HG03457 (cell line): ENCODE data around the gene SLC16A5.
A peak's percentile ranks its signal among the peaks of the same experiment; 100 is the strongest.
"Not testable (repeated sequence)": the region's sequence is repeated elsewhere in the genome, so short reads cannot be mapped to it uniquely, and the experiment has no call there.

Experiments
- ATAC-seq: cut with Tn5 transposase; IDR thresholded peaks from one replicate; pipeline ENCODE4 v1.9.1; 2021; ENCODE audit warnings: moderate number of reproducible peaks; ENCODE audit not compliant: unreplicated experiment

The SLC16A5 gene

DNA sequence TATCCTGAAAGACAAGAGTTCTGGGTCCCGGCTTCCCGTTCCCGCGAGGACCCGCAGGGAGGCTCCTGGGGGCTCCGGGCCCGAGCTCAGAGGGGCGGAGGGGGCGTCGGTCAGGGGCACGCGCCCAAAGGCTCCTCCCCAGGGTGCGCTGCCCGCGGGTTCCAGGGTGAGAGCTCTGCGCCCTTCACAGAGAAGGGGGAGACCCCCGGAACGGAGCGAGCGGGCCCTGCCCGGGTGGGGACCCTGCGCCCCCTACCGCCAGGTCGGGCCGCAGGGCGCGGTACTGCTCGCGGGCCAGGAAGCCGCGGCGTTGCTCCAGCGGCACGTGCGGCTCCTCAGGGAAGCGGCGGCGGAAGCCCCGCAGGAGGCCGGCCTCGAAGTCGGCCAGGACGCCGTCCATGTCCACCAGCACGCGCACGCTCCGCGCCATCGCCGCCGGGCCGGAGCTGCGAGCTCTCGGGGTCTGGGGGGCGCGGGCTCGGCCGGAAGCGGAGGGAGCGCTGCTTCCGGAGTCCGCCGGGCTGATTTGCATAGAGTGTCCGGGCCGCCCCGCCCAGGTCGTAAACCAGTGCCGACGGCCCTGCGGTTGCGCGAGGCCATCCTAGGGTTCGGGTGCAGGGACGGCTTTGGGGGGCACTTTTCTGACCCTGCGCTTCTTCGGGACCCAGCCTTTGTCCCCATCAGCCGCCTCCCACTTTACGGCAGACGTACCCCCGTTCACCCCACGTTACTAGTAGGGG lies 43.7 kb downstream of the SLC16A5 start, which contains the start of gene NT5C:
Gene NT5C, minus strand, starts transcription at position 465 of the 740 bp plus-strand sequence. Its CDS starts 35 bp downstream, at position 430.
- ATAC-seq: peak; percentile 48

DNA sequence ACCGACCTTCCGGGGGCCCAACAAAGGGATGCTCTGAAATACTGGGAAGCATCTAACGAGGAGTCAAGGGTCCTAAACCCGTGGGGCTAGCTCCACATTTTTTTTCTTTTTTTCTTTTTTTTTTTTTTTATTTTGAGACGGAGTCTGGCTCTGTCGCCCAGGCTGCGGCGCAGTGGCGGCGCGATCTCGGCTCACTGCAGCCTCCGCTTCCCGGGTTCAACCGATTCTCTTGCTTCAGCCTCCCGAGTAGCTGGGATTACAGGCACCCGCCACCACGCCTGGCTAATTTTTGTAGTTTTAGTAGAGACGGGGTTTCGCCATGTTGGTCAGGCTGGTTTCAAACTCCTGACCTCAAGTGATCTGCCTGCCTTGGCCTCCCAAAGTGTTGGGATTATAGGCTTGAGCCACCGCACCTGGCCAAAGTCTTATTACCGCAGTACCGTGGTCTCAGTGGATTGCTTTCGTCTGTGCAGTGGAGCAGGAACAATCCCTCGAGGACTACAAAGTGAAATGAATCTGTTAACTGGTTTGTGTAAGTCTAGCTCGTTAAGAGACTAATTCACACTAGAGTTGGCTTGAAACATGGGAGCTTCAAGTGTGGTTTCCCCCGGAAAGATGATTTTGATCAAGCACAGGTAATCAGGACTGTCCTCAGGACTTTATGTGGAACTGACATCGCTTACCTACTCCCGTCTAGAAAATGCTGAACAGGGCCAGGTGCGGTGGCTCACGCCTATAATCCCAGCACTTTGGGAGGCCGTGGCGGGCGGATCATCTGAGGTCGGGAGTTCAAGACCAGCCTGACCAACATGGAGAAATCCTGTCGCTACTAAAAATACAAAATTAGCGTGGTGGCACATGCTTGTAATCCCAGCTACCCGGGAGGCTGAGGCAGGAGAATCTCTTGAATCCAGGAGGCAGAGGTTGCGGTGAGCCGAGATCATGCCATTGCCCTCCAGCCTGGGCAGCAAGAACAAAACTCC lies 44.6 kb downstream of the SLC16A5 start:
- ATAC-seq: not testable (repeated sequence)

DNA sequence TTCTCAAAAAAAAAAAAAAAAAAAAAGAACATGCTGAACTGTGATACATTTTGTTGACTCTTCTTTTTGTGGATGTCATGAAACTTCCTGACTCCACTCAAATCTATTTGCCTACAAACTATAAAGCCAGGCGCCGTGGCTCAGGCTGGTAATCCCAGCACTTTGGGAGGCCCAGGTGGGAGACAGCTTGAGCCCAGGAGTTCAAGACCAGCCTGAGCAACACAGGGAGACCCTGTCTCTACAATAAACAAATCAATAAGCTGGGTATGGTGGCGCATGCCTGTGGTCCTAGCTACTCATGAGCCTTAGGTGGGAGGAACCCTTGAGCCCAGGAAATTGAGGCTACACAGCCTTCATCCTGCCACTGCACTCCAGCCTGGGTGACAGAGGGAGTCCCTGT lies 45.2 kb downstream of the SLC16A5 start:
- ATAC-seq: no peak

DNA sequence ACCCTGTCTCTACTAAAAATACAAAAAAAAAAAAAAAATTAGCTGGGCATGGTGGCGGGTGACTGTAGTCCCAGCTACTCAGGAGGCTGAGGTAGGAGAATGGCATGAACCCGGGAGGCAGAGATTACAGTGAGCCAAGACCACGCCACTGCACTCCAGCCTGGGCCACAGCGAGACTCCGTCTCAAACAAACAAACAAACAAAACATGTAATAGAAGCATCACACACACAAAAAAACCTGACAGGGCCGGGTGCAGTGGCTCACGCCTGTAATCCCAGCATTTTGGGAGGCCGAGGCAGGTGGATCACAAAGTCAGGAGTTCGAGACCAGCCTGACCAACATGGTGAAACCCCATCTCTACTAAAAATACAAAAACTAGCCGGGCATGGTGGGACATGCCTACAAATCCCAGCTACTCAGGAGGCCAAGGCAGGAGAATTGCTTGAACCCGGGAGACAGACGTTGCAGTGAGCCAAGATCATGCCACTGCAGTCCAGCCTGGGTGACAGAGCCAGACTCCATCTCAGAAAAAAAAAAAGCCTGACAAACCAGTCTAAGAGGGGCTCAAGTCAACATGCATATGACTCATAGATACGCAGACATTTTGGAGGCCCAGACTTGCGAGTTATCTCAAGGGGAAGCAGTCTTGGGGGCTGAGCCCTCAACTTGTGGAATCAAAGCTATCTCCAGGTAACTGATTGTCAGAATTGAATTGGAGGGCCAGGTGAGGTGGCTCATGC lies 46.0 kb downstream of the SLC16A5 start:
- not testable (repeated sequence) for ATAC-seq

DNA sequence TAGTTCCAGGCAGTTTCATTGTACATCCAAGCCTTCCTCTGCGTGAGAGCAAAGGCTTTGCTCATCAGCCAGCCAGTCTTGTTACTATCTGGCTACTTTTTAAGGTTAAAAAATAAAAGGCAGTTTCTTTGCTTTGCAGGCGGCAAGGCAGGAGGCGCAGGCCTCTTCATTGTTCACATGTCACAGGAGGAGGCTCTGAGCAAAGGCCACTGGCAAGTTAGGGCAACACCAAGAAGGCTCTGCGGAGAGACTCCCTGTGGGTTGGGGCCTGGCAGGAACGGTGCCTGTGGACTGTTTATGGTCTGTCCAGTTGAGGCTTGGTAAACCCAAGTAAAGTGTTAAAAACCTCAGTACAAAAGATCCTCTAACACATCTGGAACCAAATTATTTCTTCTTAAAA lies 47.7 kb downstream of the SLC16A5 start:
- no peak for ATAC-seq

DNA sequence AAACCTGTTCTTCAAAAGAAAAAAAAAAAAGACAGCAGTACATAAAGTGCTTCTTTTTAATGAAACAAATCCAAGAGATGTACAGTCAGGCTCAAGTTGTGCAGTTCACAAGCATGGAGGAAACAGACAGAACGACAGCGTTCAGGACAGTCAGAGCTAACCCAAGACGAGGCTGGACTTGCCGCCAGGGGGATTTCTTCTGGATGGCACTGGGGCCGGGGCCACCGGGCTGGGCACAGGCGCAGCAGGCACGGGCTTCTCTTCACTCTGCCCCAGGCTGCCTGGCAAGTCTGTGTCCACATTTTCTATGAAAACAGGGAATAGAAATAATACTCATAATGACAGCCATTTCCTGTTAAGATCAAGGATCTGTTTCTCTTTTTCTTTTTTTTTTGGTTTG lies 48.2 kb downstream of the SLC16A5 start:
- ATAC-seq: no peak

DNA sequence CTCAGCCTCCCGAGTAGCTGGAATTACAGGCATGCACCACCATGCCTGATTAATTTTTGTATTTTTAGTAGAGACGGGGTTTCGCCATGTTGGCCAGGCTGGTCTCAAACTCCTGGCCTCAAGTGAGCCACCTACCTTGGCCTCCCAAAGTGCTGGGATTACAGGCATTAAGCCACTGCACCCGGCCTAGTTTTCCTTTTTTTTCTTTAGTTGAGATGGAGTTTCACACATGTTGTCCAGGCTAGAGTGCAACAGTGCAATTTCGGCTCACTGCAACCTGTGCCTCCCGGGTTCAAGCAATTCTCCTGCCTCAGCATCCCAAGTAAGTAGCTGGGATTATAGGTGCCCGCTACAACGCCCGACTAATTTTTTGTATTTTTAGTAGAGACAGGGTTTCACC lies 50.0 kb downstream of the SLC16A5 start:
- not testable (repeated sequence) for ATAC-seq

DNA sequence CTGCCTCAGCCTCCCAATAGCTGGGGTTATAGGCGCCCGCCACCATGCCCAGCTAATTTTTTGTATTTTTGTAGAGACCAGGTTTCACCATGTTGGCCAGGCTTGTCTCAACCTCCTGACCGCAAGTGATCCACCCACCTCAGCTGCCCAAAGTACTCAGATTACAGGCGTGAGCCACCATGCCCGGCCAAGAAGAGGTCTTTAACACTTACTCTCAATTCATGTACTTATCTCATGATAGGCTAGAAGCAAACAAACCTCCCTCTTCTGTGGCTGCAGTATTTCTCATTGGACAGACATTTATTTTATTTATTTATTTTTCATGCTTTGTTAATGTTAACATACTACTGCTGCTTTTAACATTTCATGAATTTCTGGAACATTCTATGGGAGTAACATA lies 50.8 kb downstream of the SLC16A5 start:
- ATAC-seq: no peak

DNA sequence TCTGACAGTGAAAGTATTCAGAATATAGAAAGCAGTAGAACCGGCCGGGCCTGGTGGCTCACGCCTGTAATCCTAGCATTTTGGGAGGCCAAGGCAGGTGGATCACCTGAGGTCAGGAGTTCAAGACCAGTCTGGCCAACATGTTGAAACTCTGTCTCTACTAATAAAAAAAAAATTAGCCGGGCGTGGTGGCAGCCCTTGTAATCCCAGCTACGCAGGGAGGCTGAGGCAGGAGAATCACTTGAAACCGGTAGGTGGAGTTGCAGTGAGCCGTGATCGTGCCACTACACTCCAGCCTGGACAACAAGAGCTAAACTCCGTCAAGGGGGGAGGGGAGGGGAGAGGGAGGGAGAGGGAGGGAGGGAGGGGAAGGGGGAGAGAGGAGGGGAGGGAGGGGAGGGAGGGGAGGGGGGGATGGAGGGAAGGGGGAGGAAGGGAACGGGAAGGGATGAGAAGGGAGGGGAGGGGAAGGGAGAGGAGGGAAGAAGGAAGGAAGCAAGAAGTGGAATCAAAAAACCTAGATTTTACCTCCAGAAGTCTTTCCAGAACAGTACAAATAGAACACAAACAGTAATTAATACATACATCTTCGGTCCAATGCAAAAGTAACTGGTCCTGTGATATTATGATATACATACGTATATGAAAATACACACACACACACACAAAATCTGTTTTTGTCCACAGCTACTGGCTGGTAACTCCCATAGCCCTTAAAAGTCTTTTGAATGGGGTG lies 54.6 kb downstream of the SLC16A5 start:
- ATAC-seq: no peak

DNA sequence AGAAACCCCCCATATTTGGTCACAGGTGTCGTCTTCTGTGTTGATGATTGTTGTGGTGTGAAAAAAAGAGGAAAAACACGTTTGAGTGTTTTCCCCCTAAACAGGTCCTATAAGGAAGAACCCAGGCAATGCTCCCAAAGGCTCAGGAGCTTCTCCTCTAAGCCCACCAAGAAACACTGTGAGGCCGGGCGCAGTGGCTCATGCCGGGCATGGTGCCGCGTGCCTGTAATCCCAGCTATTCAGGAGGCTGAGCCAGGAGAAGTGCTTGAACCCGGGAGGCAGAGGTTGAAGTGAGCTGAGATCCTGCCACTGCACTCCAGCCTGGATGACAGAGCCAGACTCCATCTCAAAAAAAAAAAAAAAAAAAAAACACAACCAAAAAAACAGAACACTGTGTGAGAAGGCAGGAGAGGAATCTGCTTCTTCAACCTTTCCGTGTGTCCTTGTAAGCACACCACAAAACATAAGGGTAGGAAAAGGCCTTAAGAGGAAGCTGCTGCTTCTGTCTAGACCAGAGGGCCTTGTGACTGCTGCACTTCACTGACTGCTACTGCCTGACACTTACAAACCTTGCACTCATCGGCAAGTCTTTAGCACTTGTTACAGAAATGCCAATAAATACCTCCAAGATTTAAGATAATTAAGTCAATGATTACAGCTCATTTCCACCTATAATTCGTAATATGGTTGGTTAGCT lies 57.2 kb downstream of the SLC16A5 start:
- ATAC-seq: no peak

DNA sequence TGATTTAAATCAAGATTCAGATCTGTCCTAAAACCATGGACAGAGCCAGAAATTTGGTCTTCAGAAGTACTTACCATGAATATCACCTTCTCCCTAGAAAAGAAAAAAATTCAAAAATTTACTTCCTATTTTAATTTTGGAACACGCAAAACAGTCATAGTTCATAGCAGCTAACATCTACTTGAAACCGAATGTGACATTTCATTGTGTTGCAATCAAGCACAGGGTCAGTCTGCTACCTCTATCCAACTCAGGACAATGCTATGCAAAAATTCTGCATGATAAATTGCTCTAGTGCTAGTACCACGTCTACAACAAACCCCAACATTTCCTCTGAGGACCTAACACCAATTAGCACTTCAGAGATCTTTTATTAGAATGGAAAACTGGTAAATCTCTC lies 58.8 kb downstream of the SLC16A5 start:
- ATAC-seq: no peak

DNA sequence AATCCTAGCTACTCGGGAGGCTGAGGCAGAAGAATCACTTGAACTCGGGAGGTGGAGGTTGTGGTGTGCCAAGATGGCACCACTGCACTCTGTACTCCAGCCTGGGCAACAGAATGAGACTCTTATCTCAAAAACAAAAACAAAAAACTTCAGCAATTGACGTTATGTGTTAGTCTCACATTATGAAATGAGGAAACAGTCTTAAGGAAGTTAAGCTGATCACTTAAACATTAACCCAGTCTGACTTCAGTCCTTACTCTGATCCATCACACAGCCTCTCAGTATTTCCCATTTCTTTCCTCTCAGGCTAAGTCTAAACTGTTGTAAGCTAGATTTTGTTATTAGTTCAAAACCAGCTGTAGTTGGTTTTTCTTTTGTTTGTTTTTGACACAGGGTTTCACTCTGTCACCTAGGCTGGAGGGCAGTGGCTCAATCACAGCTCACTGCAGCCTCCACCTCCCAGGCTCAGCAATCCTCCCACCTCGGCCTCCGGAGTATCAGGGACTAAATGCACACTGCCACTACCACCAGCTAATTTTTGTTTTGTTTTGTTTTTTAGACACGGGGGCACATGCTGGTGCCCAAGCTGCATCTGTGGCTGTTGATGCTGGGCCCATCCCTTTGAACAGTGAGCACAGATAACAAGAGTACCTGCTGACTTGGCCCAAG lies 60.3 kb downstream of the SLC16A5 start:
- no peak for ATAC-seq

DNA sequence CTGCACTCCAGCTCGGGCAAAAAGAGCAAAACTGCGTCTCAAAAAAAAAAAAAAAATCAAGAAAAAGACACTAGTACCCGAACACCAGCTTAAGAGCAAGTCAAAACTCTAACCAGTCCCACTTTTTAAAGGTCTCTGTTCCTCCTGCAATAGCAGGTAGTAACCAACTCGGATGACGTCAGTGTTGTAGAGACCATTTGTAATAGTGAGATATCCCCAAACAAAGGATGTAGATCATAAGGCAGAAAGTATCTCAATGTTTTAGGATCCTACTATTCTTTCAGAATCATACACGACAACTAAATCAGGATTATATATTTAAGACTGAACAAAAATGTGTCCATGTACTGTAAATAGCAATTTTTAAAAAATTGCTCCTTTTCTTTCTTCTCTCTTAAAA lies 64.2 kb downstream of the SLC16A5 start:
- no peak for ATAC-seq

DNA sequence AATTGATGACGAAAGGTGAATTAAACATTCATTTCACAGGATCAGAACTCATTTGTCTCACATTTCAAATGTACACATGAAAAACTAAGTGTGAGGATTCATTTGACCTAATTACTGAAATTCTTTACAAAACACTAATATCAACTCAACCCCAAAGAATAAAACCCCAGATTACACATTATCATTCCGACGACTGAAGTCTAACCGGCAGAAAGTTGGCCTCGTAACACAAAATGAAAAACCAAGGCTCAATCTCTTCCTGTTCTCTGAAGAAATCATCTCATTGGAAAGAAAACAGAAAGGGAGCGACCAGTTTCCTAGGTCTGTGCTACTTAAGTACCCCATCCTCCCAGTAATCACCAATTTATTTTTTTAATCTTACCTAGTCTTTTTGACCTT lies 64.8 kb downstream of the SLC16A5 start:
- ATAC-seq: no peak

DNA sequence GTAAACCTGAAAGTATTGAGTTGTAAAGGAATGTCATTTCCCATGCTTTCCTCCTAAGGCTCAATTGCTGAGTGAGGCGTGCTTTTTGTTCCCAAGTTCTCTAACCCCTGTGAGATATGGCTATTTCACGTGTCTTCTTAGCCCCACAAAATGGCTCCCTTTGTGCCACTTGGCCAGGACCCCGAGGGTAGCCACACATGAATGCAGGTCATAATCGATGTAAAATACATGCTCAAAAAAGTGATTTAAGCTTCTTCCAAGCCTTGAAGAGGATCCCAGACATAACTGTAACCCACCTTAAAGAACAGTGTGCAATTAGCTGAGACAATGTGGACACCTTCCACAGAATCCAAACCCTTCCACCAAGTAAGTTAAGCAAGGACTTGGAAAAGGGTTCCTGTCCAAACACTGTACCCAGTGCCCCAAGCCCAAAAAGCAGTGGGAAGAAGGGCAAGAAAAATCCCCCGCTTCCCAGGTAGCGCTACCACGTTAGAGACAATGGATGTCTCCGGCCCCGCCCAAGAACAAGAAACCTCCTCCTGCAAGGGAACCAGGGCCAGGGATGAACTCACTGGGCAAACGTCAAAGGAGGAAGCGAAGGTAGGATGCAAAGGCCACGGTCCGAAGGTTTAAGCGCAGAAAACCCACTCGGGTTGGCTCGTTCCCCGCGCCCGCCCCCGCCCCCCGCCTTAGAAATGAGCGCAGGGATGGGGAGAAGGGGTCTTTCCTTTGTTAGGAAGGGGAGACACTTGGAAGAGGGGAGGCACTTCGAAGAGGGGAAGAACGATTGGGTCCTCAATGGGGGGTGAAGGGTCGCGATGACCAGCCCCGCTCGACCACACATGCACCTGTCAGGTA lies 65.4 kb downstream of the SLC16A5 start:
- no peak for ATAC-seq

DNA sequence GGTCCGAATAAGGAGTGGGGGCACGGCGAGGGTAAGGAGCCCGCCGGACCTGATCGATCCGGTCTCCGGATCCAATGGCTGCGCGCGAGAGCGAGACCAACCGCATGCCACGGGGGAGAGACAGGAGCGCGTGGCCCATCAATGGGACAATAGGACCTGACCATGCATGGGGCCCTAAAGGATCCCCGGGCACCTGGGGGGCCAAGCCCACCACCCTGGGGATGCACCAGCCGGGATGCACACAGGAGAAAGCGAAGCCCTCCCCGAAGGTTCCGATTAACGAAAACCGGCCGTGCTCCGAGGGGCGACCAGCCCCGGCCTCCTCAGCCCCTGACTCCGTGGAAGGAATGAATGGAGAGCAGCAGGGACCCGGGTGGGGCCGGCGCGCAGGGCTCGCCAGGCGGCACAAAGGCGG lies 66.0 kb downstream of the SLC16A5 start:
- peak; percentile 7 for ATAC-seq

DNA sequence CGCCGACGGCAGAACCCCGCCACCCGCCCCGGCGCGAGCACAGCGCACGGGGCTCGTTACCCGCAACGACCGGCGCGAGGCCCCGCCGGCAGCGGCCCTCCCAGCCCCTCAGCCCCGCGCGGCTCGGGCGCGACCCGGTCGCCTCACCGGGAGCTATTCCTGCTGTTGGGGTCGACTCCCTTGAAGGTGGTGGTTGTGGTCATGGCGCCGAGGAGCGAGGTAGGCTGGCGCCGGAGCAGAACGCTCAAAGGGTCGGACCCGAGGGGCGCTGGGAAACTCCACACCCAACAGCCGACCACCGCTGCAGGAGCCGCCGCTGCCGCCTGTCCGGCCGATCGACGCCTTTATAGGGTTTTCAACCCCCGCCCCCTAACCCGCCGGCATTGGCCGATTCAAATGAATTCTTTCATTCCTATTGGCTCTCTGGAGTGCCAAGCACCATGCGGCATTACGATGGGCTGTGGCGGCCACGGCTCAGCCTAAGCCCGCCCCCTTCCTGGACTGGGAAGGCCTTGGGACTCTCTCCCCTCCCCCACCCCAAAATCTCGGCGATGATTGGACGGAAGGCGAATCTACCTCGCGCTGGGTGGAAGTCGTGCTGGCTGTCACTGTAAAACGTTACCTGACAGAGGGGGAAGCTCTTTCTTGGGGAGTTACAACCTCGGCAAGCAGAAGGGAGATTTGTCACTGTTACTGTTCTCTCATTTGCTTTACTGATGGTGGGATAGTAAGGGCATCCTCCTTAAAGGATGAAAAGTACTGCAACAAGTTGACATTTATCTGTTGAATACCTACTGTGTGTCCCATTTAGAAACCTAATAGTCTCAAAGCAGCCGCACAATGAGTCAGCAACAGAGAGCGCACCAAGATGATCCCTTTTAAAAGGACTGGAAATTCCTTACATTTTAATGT lies 66.7 kb downstream of the SLC16A5 start, which contains the start of gene JPT1:
Gene JPT1, minus strand, starts transcription at position 318 of the 912 bp plus-strand sequence. Its CDS starts 115 bp downstream, at position 203.
- ATAC-seq: peak; percentile 84
